ENCODE results near the gene PLCH1. TPM values are rescaled to one million over a fixed set of nuclear protein-coding genes. Genes with fewer than 3 reads are reported as not detected.

Gene PLCH1
- total RNA-seq, 1 donor from 2014 or later = 1.3 TPM

GRCh38 chr3:155604126-155604525, 140.7 kb downstream of the PLCH1 start:
- no peak for TF ChIP-seq CTCF (IDR thresholded peaks at IDR 0.05; ENCODE audit: unreplicated experiment)
- no peaks in the 10 kb centered on the region for H3K36me3 Mint-ChIP-seq
- H3K27me3 Mint-ChIP-seq (ENCODE audit: low read depth) = no peaks in the 10 kb centered on the region
- peaks cover 4% of the 10 kb centered on the region for H3K4me1 Mint-ChIP-seq
- peaks cover 4% of the 10 kb centered on the region for H3K9me3 Mint-ChIP-seq
- no peak overlapping the region for H3K4me3 Mint-ChIP-seq
- peak overlapping the region; percentile 10 for H3K27ac Mint-ChIP-seq
- DNase-seq (ENCODE audit: low spot score in 2 of 2, unreplicated experiment in 2 of 2) = no peak

- TF ChIP-seq CTCF (IDR thresholded peaks at IDR 0.05; ENCODE audit: unreplicated experiment) = no peak
- Mint-ChIP-seq H3K4me3 (no peak overlapping the region), H3K27me3 (ENCODE audit: low read depth) (no peaks in the 10 kb centered on the region), H3K27ac (no peak overlapping the region), H3K36me3 (no peaks in the 10 kb centered on the region), H3K9me3 (no peaks in the 10 kb centered on the region), H3K4me1 (peaks cover 4% of the 10 kb centered on the region)
- no peak for DNase-seq (ENCODE audit: low spot score in 2 of 2, unreplicated experiment in 2 of 2)
These were observed 141.6 kb downstream of the PLCH1 start for GRCh38 chr3:155603302-155603701.

- Mint-ChIP-seq H3K9me3 (no peaks in the 10 kb centered on the region), H3K27ac (no peak overlapping the region), H3K27me3 (ENCODE audit: low read depth) (no peaks in the 10 kb centered on the region), H3K36me3 (no peaks in the 10 kb centered on the region), H3K4me3 (no peak overlapping the region), H3K4me1 (peaks cover 4% of the 10 kb centered on the region)
- DNase-seq (ENCODE audit: low spot score in 2 of 2, unreplicated experiment in 2 of 2) = no peak
- no peak for TF ChIP-seq CTCF (IDR thresholded peaks at IDR 0.05; ENCODE audit: unreplicated experiment)
These were observed 142.6 kb downstream of the PLCH1 start for GRCh38 chr3:155602307-155602706.

GRCh38 chr3:155598671-155599070, 146.2 kb downstream of the PLCH1 start:
- Mint-ChIP-seq H3K27me3 (ENCODE audit: low read depth) (no peaks in the 10 kb centered on the region), H3K4me3 (no peak overlapping the region), H3K36me3 (no peaks in the 10 kb centered on the region), H3K4me1 (no peaks in the 10 kb centered on the region), H3K9me3 (no peaks in the 10 kb centered on the region), H3K27ac (no peak overlapping the region)
- TF ChIP-seq CTCF (IDR thresholded peaks at IDR 0.05; ENCODE audit: unreplicated experiment) = no peak
- no peak for DNase-seq (ENCODE audit: low spot score in 2 of 2, unreplicated experiment in 2 of 2)

- TF ChIP-seq CTCF (IDR thresholded peaks at IDR 0.05; ENCODE audit: unreplicated experiment) = no peak
- Mint-ChIP-seq H3K9me3 (no peaks in the 10 kb centered on the region), H3K4me3 (no peak overlapping the region), H3K4me1 (no peaks in the 10 kb centered on the region), H3K36me3 (no peaks in the 10 kb centered on the region), H3K27ac (no peak overlapping the region), H3K27me3 (ENCODE audit: low read depth) (no peaks in the 10 kb centered on the region)
- DNase-seq (ENCODE audit: low spot score in 2 of 2, unreplicated experiment in 2 of 2) = no peak
These were observed 148.3 kb downstream of the PLCH1 start for GRCh38 chr3:155596615-155597014.

- DNase-seq (ENCODE audit: low spot score in 2 of 2, unreplicated experiment in 2 of 2) = no peak
- Mint-ChIP-seq H3K27me3 (ENCODE audit: low read depth) (no peaks in the 10 kb centered on the region), H3K4me3 (no peak overlapping the region), H3K36me3 (no peaks in the 10 kb centered on the region), H3K4me1 (no peaks in the 10 kb centered on the region), H3K27ac (no peak overlapping the region), H3K9me3 (no peaks in the 10 kb centered on the region)
- TF ChIP-seq CTCF (IDR thresholded peaks at IDR 0.05; ENCODE audit: unreplicated experiment) = no peak
These were observed 149.5 kb downstream of the PLCH1 start for GRCh38 chr3:155595371-155595770.

All from mesothelial cell of epicardium (in vitro differentiated cells).